GM18502 (cell line): ENCODE measurements around the gene EIF3K.
"Not testable (repeated sequence)": the region's sequence is repeated elsewhere in the genome, so short reads cannot be mapped to it uniquely, and the experiment has no call there.

ENCODE experiments used
- ATAC-seq: cut with Tn5 transposase; IDR thresholded peaks from one replicate; pipeline ENCODE4 v1.9.1; 2021; ENCODE audit warnings: mild to moderate bottlenecking; ENCODE audit not compliant: unreplicated experiment, poor library complexity

EIF3K gene

GRCh38 chr19:38618590-38619360 is at the start of gene EIF3K:
EIF3K (plus strand) TSS chr19:38619188; CDS start chr19:38619269, 81 bp downstream.
- ATAC-seq = peak; percentile 52

- ATAC-seq = no peak
These were observed 49.5 kb upstream of the EIF3K start for GRCh38 chr19:38569368-38569983.

DNA sequence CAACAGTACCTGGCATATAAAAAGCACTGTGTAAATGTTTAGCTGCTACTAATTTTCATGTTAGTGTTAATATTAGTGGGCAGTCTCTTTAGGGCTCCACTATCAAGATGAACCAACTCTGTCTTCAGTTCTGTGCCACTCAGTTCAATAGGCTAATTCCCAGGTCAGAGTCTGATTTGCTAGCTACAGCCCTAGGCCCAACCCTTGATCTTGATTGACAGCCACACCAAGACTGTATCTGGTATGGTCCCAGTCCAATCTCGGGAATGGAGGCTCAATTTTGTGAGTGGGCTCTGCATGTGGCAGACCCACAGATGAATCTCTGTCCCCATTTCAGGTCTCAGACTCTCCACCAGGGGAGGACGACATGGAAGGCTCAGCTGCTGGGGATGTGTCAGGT is 47.3 kb upstream of the EIF3K start:
- ATAC-seq = no peak

DNA sequence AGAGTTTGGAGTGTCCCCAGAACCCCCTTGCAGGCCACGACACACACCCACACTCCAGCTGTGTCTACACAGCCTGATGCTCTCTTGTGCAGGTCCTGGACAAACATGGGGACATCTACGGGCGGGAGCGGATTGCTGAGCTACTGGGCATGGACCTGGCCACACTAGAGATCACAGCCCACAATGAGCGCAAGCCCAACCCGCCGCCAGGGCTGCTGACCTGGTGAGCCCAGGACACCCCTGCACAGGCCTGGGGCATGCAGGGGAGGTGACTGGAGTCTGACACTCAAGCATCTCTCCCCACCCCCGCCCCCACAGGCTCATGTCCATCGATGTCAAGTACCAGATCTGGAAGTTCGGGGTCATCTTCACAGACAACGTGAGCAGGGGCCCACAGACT is 41.2 kb upstream of the EIF3K start:
- ATAC-seq = no peak

DNA sequence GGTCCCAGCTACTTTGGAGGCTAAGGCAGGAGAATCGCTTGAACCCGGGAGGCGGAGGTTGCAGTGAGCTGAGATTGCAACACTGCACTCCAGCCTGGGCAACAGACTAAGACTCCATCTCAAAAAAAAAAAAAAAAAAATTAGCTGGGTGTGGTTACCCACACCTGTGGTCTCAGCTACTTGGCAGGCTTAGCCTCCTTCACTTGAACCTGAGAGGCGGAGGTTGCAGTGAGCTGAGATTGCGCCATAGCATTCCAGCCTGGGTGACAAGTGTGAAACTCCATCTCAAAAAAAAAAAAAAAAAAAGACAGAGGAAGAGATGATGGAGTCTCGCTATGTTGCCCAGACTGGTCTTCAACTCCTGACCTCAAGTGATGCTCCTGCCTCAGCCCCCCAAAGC is 39.7 kb upstream of the EIF3K start:
- ATAC-seq = not testable (repeated sequence)

DNA sequence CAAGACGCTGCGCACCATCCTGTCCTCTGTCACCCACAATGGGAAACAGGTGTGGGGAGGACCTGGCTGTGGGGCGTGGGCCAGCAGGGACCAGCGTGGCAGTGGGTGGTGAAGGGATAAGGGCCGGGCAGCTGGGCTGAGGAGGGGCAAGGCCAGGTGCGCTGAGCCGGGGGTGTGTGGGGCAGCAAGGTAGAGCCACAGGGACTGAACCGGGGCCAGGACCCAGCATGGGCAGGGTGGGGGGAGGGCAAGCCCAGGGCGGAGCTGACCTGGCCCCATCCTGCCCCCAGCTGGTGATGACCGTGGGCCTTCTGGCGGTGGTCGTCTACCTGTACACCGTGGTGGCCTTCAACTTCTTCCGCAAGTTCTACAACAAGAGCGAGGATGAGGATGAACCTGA is 38.9 kb upstream of the EIF3K start:
- no peak for ATAC-seq

DNA sequence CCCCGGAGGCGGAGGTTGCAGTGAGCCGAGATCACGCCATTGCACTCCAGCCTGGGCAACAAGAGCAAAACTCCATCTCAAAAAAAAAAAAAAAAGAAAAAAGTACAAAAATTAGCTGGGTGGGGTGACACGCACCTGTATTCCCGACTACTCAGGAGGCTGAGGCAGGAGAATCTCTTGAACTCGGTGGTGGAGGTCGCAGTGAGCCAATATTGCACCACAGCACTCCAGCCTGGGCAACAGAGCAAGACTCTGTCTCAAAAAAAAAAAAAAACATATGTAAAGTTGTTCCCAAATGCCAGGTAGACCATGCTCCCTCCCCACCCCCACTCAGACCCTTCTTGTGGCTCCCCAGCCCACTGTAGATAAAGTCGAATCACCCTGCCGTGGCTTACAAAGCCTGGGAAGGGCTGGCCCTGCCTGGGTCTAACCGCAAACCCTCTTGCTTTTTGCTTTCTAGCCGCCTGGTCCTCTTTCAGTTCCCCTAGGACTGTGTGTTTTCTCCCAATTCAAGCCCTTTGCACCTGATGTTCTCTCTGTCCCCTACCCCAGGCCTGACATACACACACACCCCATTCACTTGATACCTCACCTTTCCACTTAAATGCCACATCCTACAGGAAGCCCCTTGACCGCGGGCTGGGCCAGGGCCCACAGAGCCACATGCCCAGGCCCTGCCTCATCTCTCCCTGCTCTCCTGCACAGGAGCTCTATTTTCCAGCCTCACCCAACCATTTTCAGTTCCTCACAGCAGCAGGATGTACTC is 35.6 kb upstream of the EIF3K start:
- peak; percentile 72 for ATAC-seq

DNA sequence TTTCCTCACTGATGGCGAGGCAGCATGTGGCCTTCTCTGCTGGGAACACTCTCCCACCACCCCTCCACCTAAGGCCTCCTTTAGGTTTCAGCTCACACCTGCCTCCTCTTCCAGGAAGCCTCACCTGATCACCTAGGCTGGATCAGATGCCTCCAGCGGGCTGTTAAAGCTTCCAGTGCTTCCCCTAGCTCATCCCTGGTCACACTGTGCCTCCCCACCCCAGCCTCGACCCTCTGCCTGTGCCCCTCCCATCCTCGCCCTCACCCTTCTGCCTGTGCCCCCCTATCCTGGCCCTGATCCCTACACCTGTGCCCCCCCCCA is 35.0 kb upstream of the EIF3K start:
- ATAC-seq = no peak

DNA sequence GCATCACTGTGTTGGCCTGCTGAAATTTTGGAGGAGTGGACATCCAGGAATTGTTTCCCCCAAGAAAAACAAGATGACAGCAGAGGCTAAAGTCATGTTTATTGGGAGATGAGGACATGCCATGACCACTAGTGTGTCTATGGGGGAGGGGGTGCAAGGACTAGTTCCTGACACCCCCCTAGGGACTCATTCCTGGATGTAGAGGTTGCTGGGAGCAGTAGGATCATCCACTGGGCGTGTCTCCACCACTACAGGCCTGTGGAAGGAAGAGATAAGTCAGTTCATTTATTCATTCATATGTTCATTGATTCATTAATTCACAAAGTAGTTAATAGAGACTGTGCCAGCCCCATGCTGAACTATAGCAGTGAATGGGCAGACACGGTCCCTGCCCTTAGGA is 31.4 kb upstream of the EIF3K start:
- ATAC-seq = no peak

DNA sequence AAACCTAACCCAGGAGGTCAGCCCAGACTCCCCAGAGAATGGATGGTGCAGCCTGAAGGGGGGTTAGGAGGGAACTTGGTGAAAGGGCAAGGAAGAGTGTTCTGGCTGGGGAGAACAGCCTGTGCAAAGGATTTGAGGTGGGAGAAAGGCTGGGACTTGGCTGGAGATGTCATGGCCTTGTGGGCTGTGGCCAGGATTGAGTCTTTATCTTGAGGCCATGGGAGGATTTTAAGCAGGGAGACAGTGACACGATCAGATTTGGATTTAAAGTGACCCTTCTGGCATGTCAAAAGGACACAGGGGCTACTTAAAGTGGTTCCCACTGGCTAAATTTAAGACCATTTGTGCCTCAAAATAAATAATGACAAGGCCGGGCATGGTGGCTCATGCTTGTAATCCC is 30.9 kb upstream of the EIF3K start:
- no peak for ATAC-seq

DNA sequence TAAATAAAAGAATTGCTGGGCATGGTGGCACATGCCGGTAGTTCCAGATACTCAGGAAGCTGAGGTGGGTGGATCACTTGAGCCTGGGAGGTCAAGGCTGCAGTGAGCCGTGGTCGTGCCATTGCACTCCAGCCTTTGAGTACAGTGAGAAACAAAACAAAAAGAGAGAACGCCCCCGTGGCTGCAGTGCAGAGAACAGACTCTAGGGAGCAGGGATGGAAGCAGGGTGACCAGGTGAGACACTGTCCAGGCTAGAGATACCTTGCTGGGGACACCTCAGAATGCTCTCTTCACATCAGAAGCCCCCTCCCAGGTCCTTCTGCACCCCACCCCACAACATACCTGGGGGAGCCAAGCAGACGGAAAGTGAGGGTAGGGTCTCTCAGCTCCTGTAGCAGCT is 26.0 kb upstream of the EIF3K start:
- no peak for ATAC-seq

- ATAC-seq = no peak
These were observed 22.7 kb upstream of the EIF3K start for GRCh38 chr19:38596057-38596981.

GRCh38 chr19:38597075-38597474 is 21.9 kb upstream of the EIF3K start:
- no peak for ATAC-seq

GRCh38 chr19:38599722-38600121 is 19.3 kb upstream of the EIF3K start:
- no peak for ATAC-seq

DNA sequence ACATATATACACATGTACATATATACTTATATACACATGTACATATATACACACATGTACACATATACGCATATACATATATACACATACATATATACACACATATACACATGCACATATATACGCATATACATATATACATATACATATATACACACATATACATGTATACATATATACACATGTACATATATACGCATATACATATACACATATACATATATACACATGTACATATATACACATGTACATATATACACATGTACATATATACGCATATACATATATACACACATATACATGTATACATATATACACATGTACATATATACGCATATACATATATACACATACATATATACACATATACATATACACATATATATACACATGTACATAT is 16.1 kb upstream of the EIF3K start:
- ATAC-seq = not testable (repeated sequence)

DNA sequence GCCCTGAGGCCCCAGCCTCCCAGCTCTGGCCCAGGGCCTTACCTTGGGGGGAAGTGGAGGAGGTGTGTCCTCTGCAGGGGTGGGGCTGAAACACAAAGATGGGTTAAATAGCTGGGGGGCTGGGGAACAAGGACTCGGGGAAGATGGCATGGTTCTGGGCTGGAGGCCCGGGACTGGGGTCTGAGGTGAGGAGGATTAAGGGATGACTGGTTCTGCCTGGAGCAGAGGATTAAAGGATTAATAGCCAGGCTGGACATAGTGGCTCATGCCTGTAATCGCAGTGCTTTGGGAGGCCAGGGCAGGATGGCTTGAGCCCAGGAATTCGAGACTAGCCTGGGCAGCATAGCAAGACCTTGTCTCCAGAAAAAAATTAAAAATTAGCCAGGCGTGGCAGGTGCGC is 12.9 kb upstream of the EIF3K start:
- no peak for ATAC-seq

GRCh38 chr19:38614289-38614688 is 4.7 kb upstream of the EIF3K start:
- ATAC-seq = no peak

DNA sequence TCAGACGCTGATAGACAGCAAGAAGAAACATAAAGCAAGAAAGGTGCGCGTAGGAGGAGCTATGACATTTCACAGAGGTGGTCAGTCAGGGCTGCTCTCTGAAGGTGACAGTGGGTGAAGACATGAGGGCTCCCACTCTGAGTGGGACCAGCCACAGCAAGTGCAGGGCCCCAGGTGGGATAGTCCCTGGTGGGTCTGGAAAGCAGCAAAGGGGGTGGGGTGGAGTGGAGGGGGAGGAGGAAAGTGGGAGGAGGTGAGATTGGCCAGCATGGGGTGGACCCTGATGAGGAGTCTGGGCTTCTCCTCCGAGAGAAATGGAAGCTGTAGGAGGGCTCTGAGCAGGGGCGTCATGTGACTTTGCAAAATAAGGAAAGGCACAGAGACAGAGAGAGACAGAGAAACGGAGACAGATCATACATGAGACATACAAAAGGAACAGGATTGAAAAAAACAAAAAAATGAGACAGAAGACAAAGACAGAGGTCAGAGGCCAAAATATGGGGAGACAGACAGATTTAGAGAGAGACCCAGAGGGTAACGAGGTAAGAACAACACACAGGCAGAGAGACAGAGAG is 3.9 kb upstream of the EIF3K start:
- no peak for ATAC-seq

GRCh38 chr19:38616265-38616664 is 2.7 kb upstream of the EIF3K start:
- no peak for ATAC-seq

- ATAC-seq = peak; percentile 2
These were observed 1.7 kb upstream of the EIF3K start for GRCh38 chr19:38617283-38617763.
